KOPT-K1 (cell line): ENCODE measurements around the gene GATA3.
"Not testable (repeated sequence)": the region's sequence is repeated elsewhere in the genome, so short reads cannot be mapped to it uniquely, and the experiment has no call there.

Source experiments
- H3K27ac ChIP-seq: fragments of 200-600 bp; sonication (generic); 2 replicates; pipeline ENCODE4 v1.5.1; 2016; ENCODE audit warnings: antibody characterized with exemption, mild to moderate bottlenecking, low read depth, low read length; ENCODE audit not compliant: poor library complexity, severe bottlenecking
- H3K36me3 ChIP-seq: fragments of 200-600 bp; sonication (generic); 2 replicates; pipeline ENCODE4 v1.5.1; 2017; ENCODE audit warnings: antibody characterized with exemption, mild to moderate bottlenecking, low read length, moderate library complexity; ENCODE audit not compliant: insufficient read depth
- H3K9me3 ChIP-seq: fragments of 200-600 bp; sonication (generic); 2 replicates; pipeline ENCODE4 v1.5.1; 2017; ENCODE audit warnings: antibody characterized with exemption, low read length, mild to moderate bottlenecking; ENCODE audit not compliant: insufficient read depth, poor library complexity, severe bottlenecking

The GATA3 gene

DNA sequence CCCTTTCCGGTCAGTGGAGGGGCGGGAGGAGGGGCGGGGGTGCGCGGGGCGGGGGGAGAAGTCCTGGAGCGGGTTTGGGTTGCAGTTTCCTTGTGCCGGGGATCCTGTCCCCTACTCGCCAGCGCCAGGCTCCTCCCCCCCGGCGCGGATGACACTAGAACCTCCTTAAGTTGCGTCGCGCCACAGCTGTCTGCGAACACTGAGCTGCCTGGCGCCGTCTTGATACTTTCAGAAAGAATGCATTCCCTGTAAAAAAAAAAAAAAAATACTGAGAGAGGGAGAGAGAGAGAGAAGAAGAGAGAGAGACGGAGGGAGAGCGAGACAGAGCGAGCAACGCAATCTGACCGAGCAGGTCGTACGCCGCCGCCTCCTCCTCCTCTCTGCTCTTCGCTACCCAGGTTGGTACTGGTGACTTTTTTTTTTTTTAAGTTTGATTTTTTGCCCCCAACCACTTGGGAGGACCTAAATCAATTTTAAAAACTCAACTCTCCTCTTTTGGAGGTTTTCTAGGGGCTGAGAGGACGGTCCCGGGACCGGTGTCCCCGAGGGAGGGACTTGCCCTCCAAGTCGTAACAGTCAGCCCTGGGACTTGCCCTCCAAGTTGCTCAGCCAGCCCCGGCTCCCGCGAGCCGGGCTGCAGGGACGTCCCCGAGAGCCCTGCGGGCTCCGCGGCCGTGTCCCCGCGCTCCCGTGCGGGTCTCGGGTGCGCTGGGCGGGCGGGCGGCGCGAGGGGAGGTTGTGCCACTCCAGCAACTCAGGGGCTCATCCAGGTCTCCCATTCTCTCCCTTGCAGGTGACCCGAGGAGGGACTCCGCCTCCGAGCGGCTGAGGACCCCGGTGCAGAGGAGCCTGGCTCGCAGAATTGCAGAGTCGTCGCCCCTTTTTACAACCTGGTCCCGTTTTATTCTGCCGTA, at the start of gene GATA3:
Gene GATA3 (plus strand): TSS at position 195 of the 914 bp plus-strand sequence. CDS start 968 bp downstream, outside the sequence.
- Histone ChIP-seq H3K36me3 (peaks cover 42% of the 10 kb centered on the region), H3K9me3 (no peaks in the 10 kb centered on the region), H3K27ac (peak within 1 kb of the TSS; percentile 93)

DNA sequence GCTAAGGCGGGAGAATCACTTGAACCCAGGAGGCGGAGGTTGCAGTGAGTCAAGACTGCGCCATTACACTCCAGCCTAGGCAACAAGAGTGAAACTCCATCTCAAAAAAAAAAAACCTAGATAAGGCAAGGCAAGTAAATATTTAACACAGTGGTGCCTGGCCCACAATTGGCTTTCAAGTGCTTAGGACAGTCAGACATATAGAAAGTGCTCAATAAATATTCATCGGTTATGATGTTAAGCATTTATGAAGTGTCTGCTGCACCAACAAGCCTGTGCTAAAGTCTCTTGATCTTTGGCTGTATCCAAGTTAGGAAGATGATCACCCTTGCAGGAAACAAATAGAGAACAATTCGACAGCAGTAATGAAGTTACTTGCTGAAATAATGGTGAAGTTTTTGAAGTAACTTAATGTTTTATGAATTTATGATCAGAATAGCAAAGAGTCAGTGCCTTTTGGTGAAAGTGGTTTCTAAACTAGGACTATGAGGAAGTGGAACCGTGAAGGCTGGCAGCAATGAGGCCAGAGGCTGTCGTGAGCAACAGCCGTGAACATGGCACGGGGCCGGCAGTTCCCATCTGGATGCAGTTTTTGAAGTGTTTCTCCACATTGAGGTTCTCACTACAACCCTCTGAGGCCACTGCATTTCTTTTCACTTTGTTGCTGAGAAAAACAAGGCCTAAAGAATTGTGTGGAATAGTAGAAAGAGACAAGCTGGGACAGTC, 48.1 kb upstream of the GATA3 start:
- Histone ChIP-seq H3K27ac (no peak overlapping the region), H3K9me3 (peaks cover 29% of the 10 kb centered on the region), H3K36me3 (peaks cover 41% of the 10 kb centered on the region)

DNA sequence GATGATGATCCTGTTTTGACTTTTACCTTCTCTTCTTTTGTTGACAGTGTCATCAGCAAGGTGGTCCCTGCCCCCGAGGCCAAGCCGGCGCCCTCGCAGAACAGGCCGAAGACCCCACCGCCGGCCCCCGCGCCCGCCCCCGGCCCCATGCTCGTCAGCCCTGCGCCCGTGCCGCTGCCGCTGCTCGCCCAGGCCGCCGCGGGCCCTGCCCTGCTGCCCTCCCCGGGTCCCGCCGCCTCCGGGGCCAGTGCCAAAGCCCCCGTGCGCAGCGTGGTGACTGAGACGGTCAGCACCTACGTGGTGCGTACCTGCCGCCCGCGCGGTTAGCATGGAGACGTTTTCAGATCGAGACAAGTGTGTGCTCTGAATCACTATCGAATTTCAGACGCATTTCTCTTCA, 45.5 kb upstream of the GATA3 start:
- Histone ChIP-seq H3K27ac (no peak overlapping the region), H3K36me3 (peaks cover 60% of the 10 kb centered on the region), H3K9me3 (peaks cover 15% of the 10 kb centered on the region)

DNA sequence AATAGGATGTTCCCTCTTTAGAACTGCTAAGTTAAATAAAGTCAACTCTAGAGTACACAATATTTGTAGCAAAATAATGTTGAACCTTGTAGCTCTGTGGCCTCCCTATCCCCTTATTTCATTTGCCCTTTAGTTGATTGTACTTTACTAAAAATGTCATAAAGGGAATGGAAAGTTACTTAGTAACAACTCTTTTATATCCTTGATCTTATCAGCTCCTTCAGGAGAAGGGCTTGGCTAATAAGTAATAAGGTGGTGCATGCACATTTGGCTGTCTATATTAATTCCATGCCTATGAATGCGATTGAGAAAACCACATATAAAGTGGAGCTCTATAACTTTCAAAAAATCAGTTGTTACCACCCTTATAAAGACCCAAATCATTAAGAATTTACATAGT, 41.5 kb upstream of the GATA3 start:
- Histone ChIP-seq H3K27ac (no peak overlapping the region), H3K9me3 (no peaks in the 10 kb centered on the region), H3K36me3 (peaks cover 62% of the 10 kb centered on the region)

DNA sequence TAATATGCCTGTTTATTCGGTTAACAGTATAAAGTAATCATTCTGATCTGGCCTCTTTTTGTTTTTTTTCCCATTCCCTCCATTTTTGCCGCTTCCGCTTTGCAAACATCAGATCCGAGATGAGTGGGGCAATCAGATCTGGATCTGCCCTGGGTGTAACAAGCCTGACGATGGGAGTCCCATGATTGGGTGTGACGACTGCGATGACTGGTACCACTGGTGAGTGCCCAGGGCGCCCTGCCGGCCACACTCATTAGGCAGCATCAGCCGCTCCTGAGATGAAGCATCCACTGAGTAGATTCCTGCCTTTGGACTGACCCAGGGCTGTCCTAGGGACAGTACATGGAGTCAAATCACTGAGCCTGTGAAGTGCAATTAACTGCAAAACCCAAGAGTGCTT, 40.9 kb upstream of the GATA3 start:
- Histone ChIP-seq H3K27ac (no peak overlapping the region), H3K36me3 (peaks cover 56% of the 10 kb centered on the region), H3K9me3 (no peaks in the 10 kb centered on the region)

DNA sequence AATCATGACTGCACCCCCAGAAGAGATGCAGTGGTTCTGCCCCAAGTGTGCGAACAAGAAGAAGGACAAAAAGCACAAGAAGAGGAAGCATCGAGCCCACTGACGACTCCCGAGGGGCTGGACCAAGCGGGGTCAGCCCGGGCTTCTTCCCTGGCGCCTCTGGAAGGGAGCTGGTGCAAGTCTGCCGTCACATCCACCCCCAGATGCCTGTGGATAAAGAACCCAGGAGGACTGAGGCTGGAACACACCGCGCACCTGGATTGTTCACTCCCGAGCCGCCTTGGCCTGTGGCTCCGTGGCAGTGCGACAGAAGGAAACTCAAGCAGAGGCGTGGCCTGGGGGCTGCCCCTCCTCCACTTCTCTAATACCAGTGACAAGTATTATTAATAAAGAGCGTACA, 39.8 kb upstream of the GATA3 start:
- Histone ChIP-seq H3K27ac (no peak overlapping the region), H3K36me3 (peaks cover 50% of the 10 kb centered on the region), H3K9me3 (no peaks in the 10 kb centered on the region)

DNA sequence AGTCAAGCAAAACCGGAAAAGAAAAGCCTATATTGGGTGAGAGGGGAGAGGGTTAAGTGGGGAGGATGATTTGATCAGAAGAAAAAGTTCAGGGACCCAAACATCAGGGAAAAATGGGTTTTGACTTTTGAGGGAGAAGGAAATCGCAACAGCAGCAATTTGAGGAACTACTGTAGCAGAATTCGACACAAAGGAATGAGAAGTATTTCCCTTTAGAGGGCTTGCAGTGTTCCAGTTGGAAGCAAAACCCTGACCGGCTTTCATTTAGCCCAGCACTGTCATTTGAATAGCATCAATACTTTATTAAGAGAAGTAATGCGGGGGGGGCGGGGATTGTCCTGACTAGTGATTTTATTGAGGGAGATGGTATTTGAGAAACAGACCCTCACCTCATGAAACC, 37.2 kb upstream of the GATA3 start:
- Histone ChIP-seq H3K27ac (no peak overlapping the region), H3K9me3 (no peaks in the 10 kb centered on the region), H3K36me3 (peaks cover 29% of the 10 kb centered on the region)

DNA sequence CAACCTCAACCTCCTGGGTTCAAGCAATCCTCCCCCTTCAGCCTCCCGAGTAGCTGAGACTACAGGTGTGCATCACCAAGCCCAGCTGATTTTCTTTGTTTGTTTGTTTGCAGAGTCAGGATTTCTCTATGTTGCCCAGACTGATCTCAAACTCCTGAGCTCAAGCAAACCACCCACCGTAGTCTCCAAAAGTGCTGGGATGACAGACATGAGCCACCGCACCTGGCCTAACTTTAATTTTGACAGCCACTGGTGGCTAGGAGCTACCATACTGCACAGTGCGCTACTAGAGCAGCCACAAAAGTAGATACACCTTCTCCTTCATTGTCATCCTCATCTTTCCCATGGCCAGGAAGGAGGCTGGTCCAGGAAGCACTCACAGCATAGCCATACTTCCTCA, 31.2 kb upstream of the GATA3 start:
- Histone ChIP-seq H3K27ac (no peak overlapping the region), H3K36me3 (no peaks in the 10 kb centered on the region), H3K9me3 (no peaks in the 10 kb centered on the region)

DNA sequence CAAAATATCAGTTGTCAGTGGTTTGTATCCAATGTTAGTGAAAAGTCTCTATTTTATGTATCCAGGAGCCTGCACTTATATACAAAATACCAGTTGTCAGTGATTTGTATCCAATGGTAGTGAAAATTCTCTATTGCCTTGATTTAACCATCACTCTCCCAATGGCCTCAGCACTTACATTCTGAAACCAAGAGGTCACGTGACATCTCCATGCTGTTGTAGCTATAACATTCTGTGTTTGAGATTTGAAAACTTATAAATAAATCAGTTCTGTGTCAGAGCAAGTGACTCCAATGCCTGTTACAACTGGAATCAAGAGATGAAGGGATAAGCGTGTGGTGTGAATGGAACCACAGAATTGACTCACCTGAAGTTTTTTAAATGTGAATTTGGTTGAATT, 30.6 kb upstream of the GATA3 start:
- no peak overlapping the region for H3K27ac ChIP-seq
- no peaks in the 10 kb centered on the region for H3K9me3 ChIP-seq
- no peaks in the 10 kb centered on the region for H3K36me3 ChIP-seq

DNA sequence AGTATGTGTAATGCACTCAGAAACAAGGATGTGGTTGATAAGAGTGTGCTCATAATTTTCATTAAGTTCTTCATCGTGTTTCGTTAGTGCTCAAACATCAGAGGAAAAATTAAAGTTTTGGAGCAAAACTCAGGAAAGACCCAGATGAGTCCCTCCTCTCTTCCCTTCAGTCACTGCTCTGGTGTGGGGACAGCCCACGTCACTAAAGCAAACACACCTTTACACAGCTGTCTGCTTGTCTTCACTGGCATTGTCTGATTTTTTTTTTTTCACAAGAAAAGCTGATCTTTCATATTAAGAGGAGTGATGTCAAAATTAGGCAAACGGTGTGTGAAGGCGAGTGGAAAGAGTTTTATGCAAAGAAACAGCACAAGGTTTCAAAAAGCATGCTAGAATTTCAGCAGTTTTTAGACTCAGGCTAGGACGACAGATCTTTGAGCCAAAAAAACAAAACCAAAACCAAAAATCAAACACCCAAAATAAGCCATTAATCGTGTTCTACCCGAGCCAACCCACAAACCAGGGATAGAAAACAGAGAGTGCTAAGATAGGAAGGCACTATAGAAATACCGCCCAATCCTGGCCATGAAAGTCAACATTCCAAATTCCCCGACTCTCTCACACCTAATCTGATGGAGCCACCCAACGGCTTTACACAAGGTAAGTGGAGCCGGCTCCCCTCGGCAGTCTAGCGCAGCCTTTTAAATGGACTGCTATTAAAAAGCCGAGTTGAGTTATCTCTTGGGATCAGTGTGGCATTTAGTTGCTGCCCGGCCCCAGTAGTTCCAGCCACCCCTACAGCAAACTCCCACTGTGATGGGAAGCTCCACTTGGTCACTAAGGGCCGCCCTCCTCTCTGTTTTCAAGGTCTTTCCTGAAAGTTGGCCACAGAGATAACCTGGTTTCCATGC, 27.9 kb upstream of the GATA3 start:
- Histone ChIP-seq H3K9me3 (no peaks in the 10 kb centered on the region), H3K36me3 (no peaks in the 10 kb centered on the region), H3K27ac (peak overlapping the region; percentile 0)

DNA sequence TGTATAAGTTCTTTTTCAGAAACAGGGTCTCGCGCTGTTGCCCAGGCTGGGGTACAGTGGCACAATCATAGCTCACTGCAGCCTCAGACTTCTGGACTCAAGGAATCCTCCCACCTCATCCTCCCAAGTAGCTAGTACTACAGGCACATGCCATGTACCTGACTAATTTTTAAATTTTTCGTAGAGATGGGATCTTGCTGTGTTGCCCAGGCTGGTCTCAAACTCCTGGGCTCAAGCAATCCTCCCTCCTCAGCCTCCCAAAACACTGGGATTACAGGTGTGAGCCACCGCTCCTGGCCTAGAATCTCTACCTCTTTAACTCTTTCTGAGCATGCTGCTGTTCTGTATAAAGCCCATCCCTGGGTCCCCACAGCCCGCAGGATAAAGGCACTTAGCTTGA, 23.3 kb upstream of the GATA3 start:
- H3K36me3 ChIP-seq, H3K27ac ChIP-seq: not testable (repeated sequence)
- peaks cover 12% of the 10 kb centered on the region for H3K9me3 ChIP-seq

DNA sequence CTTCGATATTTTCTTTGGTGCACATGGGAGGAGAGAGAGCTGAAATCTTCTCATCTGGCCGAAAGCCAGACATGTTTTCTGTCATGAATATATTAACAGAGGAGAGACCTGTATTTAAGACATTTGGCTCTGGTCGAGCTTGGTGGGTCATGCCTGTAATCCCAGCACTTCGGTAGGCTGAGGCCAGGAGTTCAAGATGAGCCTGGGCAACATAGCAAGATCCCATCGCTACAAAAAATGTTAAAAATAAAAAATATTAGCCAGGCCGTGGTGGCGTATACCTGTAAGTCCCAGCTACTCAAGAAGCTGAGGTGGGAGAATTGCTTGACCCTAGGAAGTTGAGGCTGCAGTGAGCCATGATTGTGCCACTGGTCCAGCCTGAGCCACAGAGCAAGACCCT, 21.9 kb upstream of the GATA3 start:
- H3K36me3 ChIP-seq, result no peaks in the 10 kb centered on the region
- peaks cover 12% of the 10 kb centered on the region for H3K9me3 ChIP-seq
- no peak overlapping the region for H3K27ac ChIP-seq

DNA sequence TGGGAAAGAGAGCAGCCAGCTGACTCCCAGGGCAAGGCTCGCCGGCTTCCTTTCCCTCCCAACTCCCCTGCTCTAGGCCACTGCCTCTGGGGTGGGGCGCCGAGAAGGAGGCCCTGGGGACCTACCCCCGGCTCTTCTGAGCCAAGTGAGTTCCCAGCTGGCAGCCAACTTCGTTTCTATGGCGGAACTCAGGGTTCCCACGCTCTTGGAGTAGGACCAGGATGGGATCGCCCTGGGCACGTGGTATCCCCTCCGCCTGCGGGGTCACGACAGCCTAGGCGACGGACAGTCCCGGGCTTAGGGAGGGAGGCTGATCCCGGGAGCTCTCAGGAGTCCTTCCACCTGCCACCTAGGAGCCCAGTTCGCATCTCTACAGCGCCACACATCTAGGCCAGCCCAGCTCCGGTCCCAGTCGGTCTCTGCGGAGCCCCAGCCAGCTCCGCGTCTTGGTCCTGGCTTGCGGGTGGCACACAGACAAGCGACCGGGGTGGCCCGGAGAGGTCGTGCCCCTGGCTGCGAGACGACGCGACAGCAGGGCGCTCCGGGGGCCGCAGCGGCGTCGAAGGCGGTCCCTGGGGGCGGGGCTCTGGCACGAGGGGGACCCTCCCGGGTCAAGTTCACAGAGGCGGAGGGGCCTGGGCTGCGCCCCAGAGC, 20.5 kb upstream of the GATA3 start:
- H3K9me3 ChIP-seq, result peaks cover 12% of the 10 kb centered on the region
- H3K36me3 ChIP-seq, result no peaks in the 10 kb centered on the region
- H3K27ac ChIP-seq, result no peak overlapping the region

DNA sequence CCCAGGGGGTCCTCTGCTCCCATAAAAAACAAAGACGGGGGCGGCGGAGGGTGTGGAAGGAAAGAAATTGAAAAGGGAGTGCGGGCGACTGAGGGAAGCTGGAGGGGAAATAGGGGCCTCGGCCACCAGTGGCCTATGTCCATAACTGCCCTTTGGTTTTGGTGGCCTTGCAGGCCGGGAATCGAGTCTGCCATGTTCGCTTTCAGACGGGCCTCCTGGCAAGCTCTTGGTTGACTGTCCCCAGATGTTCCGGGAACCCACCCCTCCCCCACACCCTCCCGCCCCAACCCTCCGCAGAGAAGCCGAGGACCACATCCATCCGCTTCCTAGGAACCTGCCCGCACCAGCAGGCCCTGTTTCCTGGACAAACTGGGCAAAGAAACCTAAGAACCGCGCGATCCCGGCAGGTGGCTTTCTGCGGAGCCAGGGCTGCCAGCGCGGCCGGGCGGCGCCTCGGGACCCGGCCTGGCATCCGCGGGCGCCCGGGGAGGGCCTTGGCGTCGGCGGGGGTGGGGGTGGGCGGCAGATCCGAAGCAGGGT, 20.0 kb upstream of the GATA3 start:
- Histone ChIP-seq H3K36me3 (no peaks in the 10 kb centered on the region), H3K9me3 (peaks cover 12% of the 10 kb centered on the region), H3K27ac (no peak overlapping the region)
